GM23248 (cell line): ENCODE results near the gene SPTLC3.

Experiments used
- EZH2 ChIP-seq: fragments of 200-600 bp; sonication (generic); IDR thresholded peaks from 2 replicates; pipeline ENCODE4 v1.6.1; 2018; ENCODE audit warnings: antibody characterized with exemption, mild to moderate bottlenecking; ENCODE audit not compliant: insufficient read depth, poor library complexity, severe bottlenecking
- EZH2phosphoT487 ChIP-seq: fragments of 200-600 bp; sonication (generic); IDR thresholded peaks from 2 replicates; pipeline ENCODE4 v1.6.1; 2018; ENCODE audit warnings: antibody characterized with exemption, moderate library complexity, mild to moderate bottlenecking, low read depth; ENCODE audit not compliant: insufficient read depth

DNA sequence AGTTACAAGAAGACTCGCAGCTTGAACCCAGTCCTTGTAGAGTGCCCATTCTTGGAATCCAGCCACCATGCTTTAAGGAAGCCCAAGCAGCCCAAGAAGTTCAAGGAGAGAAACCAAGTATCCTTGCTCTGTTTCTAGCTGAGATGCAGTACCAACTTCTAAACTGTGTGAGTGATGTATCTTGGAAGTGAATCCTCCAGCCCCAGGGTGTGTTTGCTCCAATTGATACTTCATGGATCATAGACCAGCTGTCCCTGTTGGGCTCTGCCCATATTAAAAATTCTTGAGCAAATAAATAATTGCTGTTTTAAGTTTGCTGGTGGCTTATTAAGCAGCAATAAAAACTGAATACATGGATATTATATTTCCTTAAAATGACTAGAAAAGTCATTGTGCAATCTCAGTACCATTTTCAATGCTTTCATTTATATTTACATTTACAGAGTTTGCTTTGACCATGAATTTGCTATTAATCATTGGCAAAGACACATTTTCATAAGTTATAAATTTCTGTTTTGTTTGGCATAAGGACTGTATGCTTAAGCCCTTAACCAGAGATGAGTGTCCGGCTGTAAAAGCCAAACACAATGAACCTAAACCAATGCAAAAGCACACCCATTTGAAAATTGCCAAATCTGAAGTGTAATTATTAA lies 9.2 kb downstream of the SPTLC3 start:
- TF ChIP-seq EZH2phosphoT487 (no peak), EZH2 (no peak)
